ENCODE measurements around the gene SH3RF2.
"Not testable (repeated sequence)": the region's sequence is repeated elsewhere in the genome, so short reads cannot be mapped to it uniquely, and the experiment has no call there.

SH3RF2 gene

GRCh38 chr5:145979270-145980223 is 43.2 kb downstream of the SH3RF2 start:
- DNase-seq (ENCODE audit: low spot score), result no peak

- no peak for DNase-seq (ENCODE audit: low spot score)
Measured at GRCh38 chr5:145980259-145980658, 43.9 kb downstream of the SH3RF2 start.

- DNase-seq (ENCODE audit: low spot score), result no peak
Measured at GRCh38 chr5:145980718-145981117, 44.3 kb downstream of the SH3RF2 start.

- no peak for DNase-seq (ENCODE audit: low spot score)
Measured at GRCh38 chr5:145981589-145982571, 45.5 kb downstream of the SH3RF2 start.

- DNase-seq (ENCODE audit: low spot score), result no peak
Measured at GRCh38 chr5:145982572-145983318, 46.4 kb downstream of the SH3RF2 start.

GRCh38 chr5:145983446-145983845 is 47.1 kb downstream of the SH3RF2 start:
- DNase-seq (ENCODE audit: low spot score), result no peak

- no peak for DNase-seq (ENCODE audit: low spot score)
Measured at GRCh38 chr5:145984072-145984471, 47.7 kb downstream of the SH3RF2 start.

GRCh38 chr5:145987856-145988255 is 51.5 kb downstream of the SH3RF2 start:
- DNase-seq (ENCODE audit: low spot score), result no peak

- DNase-seq (ENCODE audit: low spot score), result no peak
Measured at GRCh38 chr5:145988993-145989392, 52.6 kb downstream of the SH3RF2 start.

GRCh38 chr5:145989428-145989827 is 53.0 kb downstream of the SH3RF2 start:
- no peak for DNase-seq (ENCODE audit: low spot score)

GRCh38 chr5:145990170-145990569 is 53.8 kb downstream of the SH3RF2 start:
- DNase-seq (ENCODE audit: low spot score), result no peak

- peak; percentile 15 for DNase-seq (ENCODE audit: low spot score)
Measured at GRCh38 chr5:145991044-145991575, 54.7 kb downstream of the SH3RF2 start.

GRCh38 chr5:145993538-145993937 is 57.2 kb downstream of the SH3RF2 start:
- DNase-seq (ENCODE audit: low spot score), result not testable (repeated sequence)

GRCh38 chr5:145996135-145996534 is 59.8 kb downstream of the SH3RF2 start:
- no peak for DNase-seq (ENCODE audit: low spot score)

- no peak for DNase-seq (ENCODE audit: low spot score)
Measured at GRCh38 chr5:145999208-145999607, 62.8 kb downstream of the SH3RF2 start.

- no peak for DNase-seq (ENCODE audit: low spot score)
Measured at GRCh38 chr5:146000072-146000471, 63.7 kb downstream of the SH3RF2 start.

- DNase-seq (ENCODE audit: low spot score), result no peak
Measured at GRCh38 chr5:146001544-146002190, 65.3 kb downstream of the SH3RF2 start.

GRCh38 chr5:146002491-146002890 is 66.1 kb downstream of the SH3RF2 start:
- no peak for DNase-seq (ENCODE audit: low spot score)

- no peak for DNase-seq (ENCODE audit: low spot score)
Measured at GRCh38 chr5:146003852-146004251, 67.5 kb downstream of the SH3RF2 start.

- DNase-seq (ENCODE audit: low spot score), result no peak
Measured at GRCh38 chr5:146005264-146005663, 68.9 kb downstream of the SH3RF2 start.

GRCh38 chr5:146005723-146006122 is 69.3 kb downstream of the SH3RF2 start:
- DNase-seq (ENCODE audit: low spot score), result no peak
